Measurements from ENCODE around the gene SRP19. TPM values are rescaled to one million over a fixed set of nuclear protein-coding genes. Genes with fewer than 3 reads are reported as not detected.

SRP19 gene
- total RNA-seq, 4 donors from 2014 or later: 31.1 to 63.7 (median 43.9) TPM

- no peak overlapping the region for H3K4me3 ChIP-seq (ENCODE audit: low read depth, poor library complexity, severe bottlenecking)
- TF ChIP-seq POLR2A (IDR thresholded peaks at IDR 0.05): no peak
- TF ChIP-seq CTCF (IDR thresholded peaks at IDR 0.05): no peak
- DNase-seq (ENCODE audit: low spot score in 2 of 2): no peak
- WGBS, 2 donors: 88 to 93% methylated on average over 2 of the region's 2 CpGs
- intact Hi-C loops (cut with DNase I; ENCODE audit: low total_unique reads): no loop called here
Observed at GRCh38 chr5:112917453-112917995, 56.4 kb downstream of the SRP19 start.

- H3K4me3 ChIP-seq (ENCODE audit: low read depth, poor library complexity, severe bottlenecking): no peak overlapping the region
- TF ChIP-seq CTCF (IDR thresholded peaks at IDR 0.05) (no peak), POLR2A (IDR thresholded peaks at IDR 0.05) (no peak)
- WGBS, 2 donors: 71 to 78% methylated on average over 3 of the region's 3 CpGs
- intact Hi-C loops (cut with DNase I; ENCODE audit: low total_unique reads): no loop called here
- no peak for DNase-seq (ENCODE audit: low spot score in 2 of 2)
Observed at GRCh38 chr5:112918136-112918535, 57.0 kb downstream of the SRP19 start.

DNA sequence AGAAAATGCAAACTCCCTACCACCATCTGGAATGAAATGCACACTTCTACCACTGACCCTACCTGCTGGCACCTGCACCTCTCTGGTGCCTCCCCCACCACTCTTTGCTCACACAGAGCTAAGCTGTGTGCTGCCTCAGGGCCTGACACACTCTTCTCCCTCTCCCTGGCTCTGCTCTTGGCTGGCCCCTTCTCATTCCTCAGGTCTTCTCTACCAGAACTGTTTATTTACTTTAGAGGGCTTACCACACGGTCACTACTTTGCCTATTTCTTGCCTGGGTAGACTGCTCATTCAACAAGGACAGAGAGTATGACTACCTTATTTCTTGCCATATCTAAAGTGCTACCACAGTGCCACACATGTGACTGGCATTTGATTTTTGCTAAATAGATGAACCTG is 57.6 kb downstream of the SRP19 start:
- no peak for DNase-seq (ENCODE audit: low spot score in 2 of 2)
- intact Hi-C loops (cut with DNase I; ENCODE audit: low total_unique reads): no loop called here
- TF ChIP-seq POLR2A (IDR thresholded peaks at IDR 0.05): no peak
- TF ChIP-seq CTCF (IDR thresholded peaks at IDR 0.05): no peak
- 81 to 86% methylated on average over 1 of the region's 1 CpG for WGBS, 2 donors
- no peak overlapping the region for H3K4me3 ChIP-seq (ENCODE audit: low read depth, poor library complexity, severe bottlenecking)

Other genes starting within 250 kb of the SRP19 start
- gene APC, start 123.4 kb upstream of the SRP19 start, total RNA-seq: 10 to 100 TPM; 52.6 to 82.8 (median 61.9) TPM
- 10 to 100 TPM; 50.7 to 85.5 (median 74.4) TPM for gene REEP5, start 60.9 kb downstream of the SRP19 start, total RNA-seq
- 10 to 100 TPM; 20.7 to 27.3 (median 22.1) TPM for gene DCP2, start 115.5 kb downstream of the SRP19 start, total RNA-seq